Mucosa of gallbladder (tissue), 1 donor: Measurements from ENCODE around the gene ANKRD31. TPM values are rescaled to one million over a fixed set of nuclear protein-coding genes. Genes with fewer than 3 reads are reported as not detected.
"Not testable (repeated sequence)": the region's sequence is repeated elsewhere in the genome, so short reads cannot be mapped to it uniquely, and the experiment has no call there.

Source experiments
- DNase-seq: peaks from one replicate; pipeline ENCODE4 v3.0.0-alpha.2; 2020; ENCODE audit warnings: low spot score
- total RNA-seq: library from RNA; stranded (reverse); gene quantifications from one replicate; pipeline ENCODE4 v1.2.1, GENCODE V29; 2021
- donor health status: DM: no; HTN: no; CAD: no.

The ANKRD31 gene
- total RNA-seq, 1 donor from 2014 or later = 0.17 TPM

- DNase-seq = no peak
Observed at GRCh38 chr5:75234251-75234650, 2.4 kb downstream of the ANKRD31 start.

- DNase-seq = no peak
Observed at GRCh38 chr5:75226916-75227315, 9.8 kb downstream of the ANKRD31 start.

- no peak for DNase-seq
Observed at GRCh38 chr5:75225506-75225905, 11.2 kb downstream of the ANKRD31 start.

GRCh38 chr5:75220787-75221186 is 15.9 kb downstream of the ANKRD31 start:
- not testable (repeated sequence) for DNase-seq

- peak; percentile 43 for DNase-seq
Observed at GRCh38 chr5:75214928-75215327, 21.8 kb downstream of the ANKRD31 start.

- no peak for DNase-seq
Observed at GRCh38 chr5:75214409-75214808, 22.3 kb downstream of the ANKRD31 start.

- DNase-seq = no peak
Observed at GRCh38 chr5:75203604-75204003, 33.1 kb downstream of the ANKRD31 start.

DNA sequence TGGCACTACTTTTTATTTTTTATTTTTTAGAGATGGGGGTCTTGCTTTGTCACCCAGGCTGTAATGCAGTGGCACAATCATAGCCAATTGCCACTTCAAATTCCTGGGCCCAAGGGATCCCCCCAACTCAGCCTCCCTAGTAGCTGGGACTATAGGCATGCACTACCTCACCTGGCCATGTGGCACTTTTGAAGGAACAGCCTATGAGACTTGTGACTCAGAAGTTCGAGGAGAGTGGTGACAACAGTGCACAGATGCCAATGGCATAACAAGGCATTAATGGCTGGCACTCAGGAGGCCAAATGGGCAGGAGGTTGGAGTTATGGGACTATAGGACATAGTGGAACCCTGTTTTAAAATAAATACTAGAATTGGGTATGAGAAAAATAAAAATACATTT is 33.7 kb downstream of the ANKRD31 start:
- DNase-seq = no peak

DNA sequence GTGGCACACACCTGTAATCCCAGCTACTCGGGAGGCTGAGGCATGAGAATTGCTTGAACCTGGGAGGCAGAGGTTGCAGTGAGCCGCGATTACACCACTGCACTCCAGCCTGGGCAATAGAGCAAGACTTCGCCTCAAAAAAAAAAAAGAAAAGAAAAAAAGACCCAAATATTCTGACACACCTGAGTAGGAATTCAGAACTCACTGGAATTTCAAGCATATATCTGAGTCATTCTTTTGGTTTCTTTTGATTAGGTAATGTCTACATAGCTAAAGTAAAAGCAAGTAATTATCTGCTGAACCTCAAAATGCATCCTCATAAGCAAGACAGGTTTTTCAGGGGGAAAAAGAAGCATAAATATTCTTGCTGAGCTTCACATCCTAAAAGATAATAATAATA is 35.9 kb downstream of the ANKRD31 start:
- DNase-seq = no peak

- DNase-seq = no peak
Observed at GRCh38 chr5:75199946-75200345, 36.7 kb downstream of the ANKRD31 start.

GRCh38 chr5:75199071-75199470 is 37.6 kb downstream of the ANKRD31 start:
- no peak for DNase-seq

DNA sequence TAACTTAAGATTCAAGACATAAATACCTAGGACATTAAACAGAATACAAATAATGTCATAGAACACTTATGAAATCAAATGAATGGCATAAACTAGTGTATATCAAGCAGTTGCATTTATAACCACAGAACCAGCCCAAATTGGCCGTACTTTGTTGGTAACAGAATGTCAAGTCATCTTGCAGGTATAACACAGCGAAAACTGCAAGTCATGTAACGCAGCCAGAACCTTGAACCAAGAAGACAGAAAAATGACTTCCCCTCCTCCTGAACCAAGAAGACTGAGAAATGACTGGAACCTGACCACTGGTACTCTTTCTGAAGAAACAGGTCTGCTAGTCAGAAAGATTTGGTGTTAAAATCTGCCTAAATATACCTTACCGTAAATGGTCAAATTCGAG is 38.9 kb downstream of the ANKRD31 start:
- no peak for DNase-seq

- no peak for DNase-seq
Observed at GRCh38 chr5:75192804-75193203, 43.9 kb downstream of the ANKRD31 start.

DNA sequence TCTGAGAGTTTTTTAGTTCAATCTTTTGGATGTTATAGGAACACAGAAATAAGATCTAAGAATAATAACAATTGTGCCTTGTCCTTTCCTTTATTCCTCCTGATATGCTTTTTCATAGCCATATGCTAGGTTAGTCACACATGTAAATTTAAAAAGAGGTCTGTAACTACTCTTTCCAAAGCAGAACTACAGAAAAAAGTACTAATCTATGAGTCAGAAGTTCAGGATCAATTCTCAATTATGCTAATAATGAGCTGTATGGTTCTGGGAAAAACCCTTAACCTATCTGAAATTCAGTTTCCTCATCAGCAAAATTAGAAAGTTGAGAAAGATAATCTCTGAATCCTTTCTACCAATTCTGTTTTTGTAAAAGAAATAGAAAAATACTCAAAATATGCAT is 44.4 kb downstream of the ANKRD31 start:
- no peak for DNase-seq

- DNase-seq = no peak
Observed at GRCh38 chr5:75190227-75190626, 46.5 kb downstream of the ANKRD31 start.

- no peak for DNase-seq
Observed at GRCh38 chr5:75189353-75189752, 47.3 kb downstream of the ANKRD31 start.

DNA sequence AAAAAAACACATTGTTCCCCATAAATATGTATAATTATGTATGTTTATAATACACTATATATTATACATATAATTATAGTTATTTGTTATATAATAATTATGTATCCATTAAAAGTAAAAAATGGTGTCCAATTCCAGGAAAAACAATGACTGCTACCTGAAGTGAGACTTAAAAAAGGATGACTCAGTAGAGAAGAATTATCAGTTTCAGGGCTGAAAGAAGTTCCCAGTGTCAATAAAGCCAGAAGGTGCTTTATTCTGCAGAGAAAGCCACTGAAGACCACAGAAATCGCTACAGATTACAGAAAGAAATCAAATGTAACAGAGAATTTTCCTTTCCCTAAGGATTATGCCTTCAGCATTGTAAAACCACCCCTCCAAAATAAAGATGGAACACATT is 50.9 kb downstream of the ANKRD31 start:
- DNase-seq = no peak

GRCh38 chr5:75176009-75176408 is 60.7 kb downstream of the ANKRD31 start:
- DNase-seq = not testable (repeated sequence)

- DNase-seq = not testable (repeated sequence)
Observed at GRCh38 chr5:75174872-75175271, 61.8 kb downstream of the ANKRD31 start.

GRCh38 chr5:75169516-75169915 is 67.2 kb downstream of the ANKRD31 start:
- DNase-seq = no peak

- no peak for DNase-seq
Observed at GRCh38 chr5:75168026-75168735, 68.5 kb downstream of the ANKRD31 start.

GRCh38 chr5:75167345-75167744 is 69.3 kb downstream of the ANKRD31 start:
- no peak for DNase-seq

- not testable (repeated sequence) for DNase-seq
Observed at GRCh38 chr5:75161508-75161907, 75.2 kb downstream of the ANKRD31 start.

- DNase-seq = no peak
Observed at GRCh38 chr5:75156585-75156984, 80.1 kb downstream of the ANKRD31 start.
